HFF-Myc (cell line): Measurements from ENCODE around the gene GRB7.

ENCODE experiments used
- DNase-seq: peaks from one replicate; pipeline ENCODE4 v3.0.0-alpha.2; 2011; ENCODE audit warnings: low read depth; ENCODE audit errors: extremely low read depth
- H3K4me3 ChIP-seq: replicated peaks from 2 replicates; pipeline ENCODE4 v1.5.1; 2011; ENCODE audit warnings: low read depth, mild to moderate bottlenecking, control low read depth, low read length
- TF ChIP-seq, protein P1 (sequence below): IDR thresholded peaks from 2 replicates; pipeline ENCODE4 v1.5.1; 2012; ENCODE audit warnings: mild to moderate bottlenecking, low read depth, low read length, control low read depth; ENCODE audit errors: missing control alignments

The GRB7 gene

DNA sequence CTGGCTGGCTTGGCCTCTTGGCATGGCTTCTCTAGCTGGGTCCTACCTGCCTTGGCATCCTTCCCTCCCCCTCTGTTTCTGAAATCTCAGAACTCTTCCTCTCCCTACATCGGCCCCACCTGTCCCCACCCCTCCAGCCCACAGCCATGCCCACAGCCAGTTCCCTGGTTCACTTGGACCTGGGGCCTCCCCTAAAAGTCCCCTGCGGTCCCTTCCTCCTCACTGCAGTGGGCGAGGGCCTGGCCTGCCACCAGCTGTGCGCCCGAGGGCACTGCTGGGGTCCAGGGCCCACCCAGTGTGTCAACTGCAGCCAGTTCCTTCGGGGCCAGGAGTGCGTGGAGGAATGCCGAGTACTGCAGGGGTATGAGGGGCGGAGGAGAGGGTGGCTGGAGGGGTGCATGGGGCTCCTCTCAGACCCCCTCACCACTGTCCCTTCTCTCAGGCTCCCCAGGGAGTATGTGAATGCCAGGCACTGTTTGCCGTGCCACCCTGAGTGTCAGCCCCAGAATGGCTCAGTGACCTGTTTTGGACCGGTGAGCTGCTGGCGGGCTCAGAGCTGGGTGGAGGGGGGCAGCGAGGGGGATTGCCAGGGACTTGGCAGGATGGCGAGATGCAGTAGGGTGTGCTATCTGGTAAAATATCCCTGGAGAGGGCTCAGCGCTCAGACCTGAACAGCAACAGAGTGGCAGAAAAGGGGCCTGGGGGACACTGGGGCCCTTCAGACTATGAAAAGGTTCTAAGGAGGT, 21.5 kb upstream of the GRB7 start:
- no peak for DNase-seq
- TF ChIP-seq, protein P1, sequence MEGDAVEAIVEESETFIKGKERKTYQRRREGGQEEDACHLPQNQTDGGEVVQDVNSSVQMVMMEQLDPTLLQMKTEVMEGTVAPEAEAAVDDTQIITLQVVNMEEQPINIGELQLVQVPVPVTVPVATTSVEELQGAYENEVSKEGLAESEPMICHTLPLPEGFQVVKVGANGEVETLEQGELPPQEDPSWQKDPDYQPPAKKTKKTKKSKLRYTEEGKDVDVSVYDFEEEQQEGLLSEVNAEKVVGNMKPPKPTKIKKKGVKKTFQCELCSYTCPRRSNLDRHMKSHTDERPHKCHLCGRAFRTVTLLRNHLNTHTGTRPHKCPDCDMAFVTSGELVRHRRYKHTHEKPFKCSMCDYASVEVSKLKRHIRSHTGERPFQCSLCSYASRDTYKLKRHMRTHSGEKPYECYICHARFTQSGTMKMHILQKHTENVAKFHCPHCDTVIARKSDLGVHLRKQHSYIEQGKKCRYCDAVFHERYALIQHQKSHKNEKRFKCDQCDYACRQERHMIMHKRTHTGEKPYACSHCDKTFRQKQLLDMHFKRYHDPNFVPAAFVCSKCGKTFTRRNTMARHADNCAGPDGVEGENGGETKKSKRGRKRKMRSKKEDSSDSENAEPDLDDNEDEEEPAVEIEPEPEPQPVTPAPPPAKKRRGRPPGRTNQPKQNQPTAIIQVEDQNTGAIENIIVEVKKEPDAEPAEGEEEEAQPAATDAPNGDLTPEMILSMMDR = no peak
- no peak overlapping the region for H3K4me3 ChIP-seq

DNA sequence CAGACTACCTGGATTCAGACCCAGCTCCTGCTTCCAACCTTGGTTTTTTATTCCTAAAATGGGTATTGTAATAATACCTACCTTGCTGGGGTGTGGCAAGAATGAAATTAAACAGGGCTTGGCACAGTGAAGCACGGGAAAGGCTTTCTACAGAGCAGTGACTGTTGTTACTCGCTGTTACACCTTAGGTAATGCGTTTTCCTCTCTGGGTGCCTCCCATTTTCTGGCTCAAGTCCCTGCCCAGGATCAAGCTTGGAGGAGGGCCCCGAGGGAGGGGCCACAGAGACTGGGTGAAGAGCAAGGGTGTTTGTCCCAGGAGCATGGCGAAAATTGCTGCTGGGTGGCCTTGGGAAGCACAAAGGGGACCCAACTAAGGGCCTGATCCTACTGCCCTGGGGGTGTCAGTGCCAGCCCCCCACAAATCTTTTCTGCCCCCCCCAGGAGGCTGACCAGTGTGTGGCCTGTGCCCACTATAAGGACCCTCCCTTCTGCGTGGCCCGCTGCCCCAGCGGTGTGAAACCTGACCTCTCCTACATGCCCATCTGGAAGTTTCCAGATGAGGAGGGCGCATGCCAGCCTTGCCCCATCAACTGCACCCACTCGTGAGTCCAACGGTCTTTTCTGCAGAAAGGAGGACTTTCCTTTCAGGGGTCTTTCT, 20.7 kb upstream of the GRB7 start:
- H3K4me3 ChIP-seq = no peak overlapping the region
- TF ChIP-seq, protein P1 = no peak
- no peak for DNase-seq

DNA sequence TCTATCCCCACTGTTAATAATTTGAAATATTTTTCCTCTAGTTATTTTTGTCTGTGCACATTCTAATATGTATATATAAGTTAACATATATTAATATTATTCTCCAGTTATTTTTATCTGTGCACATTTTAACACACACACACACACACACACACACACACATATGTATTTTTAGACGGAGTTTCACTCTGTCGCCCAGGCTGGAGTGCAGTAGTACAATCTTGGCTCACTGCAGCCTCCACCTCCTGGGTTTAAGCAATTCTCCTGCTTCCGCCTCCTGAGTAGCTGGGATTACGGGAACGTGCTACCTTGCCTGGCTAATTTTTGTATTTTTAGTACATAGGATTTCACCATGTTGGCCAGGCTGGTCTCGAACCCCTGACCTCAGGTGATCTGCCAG, 20.1 kb upstream of the GRB7 start:
- no peak for DNase-seq
- TF ChIP-seq, protein P1 = no peak
- H3K4me3 ChIP-seq = no peak overlapping the region

DNA sequence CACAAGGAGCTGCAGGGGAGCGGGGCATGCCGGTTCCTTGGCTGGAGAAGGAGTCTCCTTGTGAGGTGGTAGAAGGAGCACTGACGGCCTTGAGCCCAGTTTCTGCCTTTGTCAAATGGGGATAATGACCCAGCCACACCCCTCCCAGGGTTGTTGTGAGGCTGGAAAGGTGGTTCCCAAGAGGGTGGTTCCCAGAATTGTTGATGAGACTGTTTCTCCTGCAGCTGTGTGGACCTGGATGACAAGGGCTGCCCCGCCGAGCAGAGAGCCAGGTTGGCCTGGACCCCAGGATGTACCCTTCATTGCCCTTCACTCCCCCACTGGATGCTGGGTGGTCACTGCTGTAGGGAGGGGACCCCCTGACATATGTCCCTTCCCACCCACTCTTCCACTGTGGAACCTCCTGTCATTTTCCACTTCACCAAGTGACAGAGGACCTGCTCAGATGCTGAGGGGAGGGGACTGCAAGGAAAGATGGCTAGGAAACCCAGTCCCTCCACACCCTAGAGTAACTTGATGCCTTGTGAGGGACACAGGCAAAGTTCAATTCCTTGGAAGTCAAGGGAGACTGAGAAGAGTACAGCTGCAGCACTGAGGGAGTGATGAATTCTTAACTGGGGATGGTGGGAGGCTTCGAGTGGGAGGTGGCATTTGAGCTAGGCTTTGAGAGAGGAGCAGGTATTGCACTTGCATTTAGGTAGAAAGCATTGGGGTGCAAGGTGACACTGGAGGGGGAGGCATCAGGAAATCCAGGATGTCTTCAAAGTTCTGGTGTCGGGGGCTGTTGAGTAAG, 18.0 kb upstream of the GRB7 start:
- H3K4me3 ChIP-seq = no peak overlapping the region
- no peak for DNase-seq
- TF ChIP-seq, protein P1 = no peak

DNA sequence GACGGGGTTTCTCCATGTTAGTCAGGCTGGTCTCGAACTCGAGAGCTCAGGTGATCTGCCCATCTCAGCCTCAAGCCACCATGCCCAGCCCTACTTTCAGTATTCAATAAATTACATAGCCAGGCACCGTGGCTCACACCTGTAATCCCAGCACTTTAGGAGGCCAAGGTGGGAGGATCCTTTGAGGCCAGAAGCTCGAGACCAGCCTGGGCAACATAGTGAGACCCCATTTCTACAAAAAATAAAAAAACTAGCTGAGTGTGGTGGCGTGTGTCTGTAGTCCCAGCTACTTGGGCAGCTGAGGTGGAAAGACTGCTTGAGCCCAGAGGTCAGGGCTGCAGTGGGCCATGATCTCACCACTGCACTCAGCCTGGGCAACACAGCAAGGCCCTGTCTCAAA, 15.6 kb upstream of the GRB7 start:
- TF ChIP-seq, protein P1 = no peak
- H3K4me3 ChIP-seq = no peak overlapping the region
- no peak for DNase-seq

DNA sequence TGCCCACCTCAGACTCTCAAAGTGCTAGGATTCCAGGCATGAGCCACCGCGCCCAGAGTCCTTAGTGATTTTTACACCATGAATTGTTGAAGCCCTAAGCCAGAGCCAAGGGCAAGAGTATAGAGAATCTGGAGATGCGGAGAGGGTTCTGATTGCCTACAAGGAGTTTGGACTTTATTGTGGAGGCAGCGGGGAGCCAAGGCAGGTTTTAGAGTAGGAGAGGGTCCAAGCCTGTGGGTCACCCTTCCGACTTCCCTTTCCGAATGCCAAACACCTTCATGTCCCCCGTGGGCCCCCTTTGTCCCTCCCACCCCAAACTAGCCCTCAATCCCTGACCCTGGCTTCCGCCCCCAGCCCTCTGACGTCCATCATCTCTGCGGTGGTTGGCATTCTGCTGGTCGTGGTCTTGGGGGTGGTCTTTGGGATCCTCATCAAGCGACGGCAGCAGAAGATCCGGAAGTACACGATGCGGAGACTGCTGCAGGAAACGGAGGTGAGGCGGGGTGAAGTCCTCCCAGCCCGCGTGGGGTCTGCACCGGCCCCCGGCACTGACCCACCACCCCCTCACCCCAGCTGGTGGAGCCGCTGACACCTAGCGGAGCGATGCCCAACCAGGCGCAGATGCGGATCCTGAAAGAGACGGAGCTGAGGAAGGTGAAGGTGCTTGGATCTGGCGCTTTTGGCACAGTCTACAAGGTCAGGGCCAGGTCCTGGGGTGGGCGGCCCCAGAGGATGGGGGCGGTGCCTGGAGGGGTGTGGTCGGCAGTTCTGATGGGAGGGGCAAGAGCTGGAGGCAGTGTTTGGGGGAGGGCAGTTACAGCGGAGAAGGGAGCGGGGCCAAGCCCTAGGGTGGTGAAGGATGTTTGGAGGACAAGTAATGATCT, 14.5 kb upstream of the GRB7 start:
- TF ChIP-seq, protein P1 = no peak
- DNase-seq = no peak
- H3K4me3 ChIP-seq = no peak overlapping the region
